Hepatocyte (in vitro differentiated cells): ENCODE data around the gene CX3CL1.

ENCODE experiments used
- EZH2 ChIP-seq: fragments of 200-600 bp; sonication (generic); IDR thresholded peaks from 2 replicates; pipeline ENCODE4 v1.6.1; 2016; ENCODE audit warnings: antibody characterized with exemption, mild to moderate bottlenecking, borderline replicate concordance
- TF ChIP-seq, protein P1 (sequence below): fragments of 200-600 bp; sonication (generic); IDR thresholded peaks from 2 replicates; pipeline ENCODE4 v1.5.1; 2016; ENCODE audit warnings: antibody characterized with exemption, mild to moderate bottlenecking; ENCODE audit not compliant: poor library complexity

DNA sequence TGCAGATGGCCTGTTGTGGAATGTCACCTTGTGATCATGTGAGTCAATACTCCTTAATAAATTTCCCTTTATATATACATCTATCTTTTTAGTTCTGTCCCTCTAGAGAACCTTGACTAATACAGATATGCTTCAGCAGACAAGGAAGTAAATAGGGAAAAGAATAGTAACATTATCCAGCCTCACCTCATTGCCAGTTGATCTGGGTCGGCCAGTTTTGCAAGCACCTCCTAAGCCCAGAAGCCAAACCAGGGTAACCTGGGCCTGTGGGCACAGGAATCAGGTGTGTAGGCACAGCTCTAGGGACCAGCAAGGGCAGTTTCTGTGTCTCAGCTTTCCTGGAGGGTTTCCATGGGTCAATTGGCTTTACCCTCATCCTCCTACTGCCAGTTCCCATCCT is 20.4 kb downstream of the CX3CL1 start:
- TF ChIP-seq EZH2: no peak
- TF ChIP-seq, protein P1, sequence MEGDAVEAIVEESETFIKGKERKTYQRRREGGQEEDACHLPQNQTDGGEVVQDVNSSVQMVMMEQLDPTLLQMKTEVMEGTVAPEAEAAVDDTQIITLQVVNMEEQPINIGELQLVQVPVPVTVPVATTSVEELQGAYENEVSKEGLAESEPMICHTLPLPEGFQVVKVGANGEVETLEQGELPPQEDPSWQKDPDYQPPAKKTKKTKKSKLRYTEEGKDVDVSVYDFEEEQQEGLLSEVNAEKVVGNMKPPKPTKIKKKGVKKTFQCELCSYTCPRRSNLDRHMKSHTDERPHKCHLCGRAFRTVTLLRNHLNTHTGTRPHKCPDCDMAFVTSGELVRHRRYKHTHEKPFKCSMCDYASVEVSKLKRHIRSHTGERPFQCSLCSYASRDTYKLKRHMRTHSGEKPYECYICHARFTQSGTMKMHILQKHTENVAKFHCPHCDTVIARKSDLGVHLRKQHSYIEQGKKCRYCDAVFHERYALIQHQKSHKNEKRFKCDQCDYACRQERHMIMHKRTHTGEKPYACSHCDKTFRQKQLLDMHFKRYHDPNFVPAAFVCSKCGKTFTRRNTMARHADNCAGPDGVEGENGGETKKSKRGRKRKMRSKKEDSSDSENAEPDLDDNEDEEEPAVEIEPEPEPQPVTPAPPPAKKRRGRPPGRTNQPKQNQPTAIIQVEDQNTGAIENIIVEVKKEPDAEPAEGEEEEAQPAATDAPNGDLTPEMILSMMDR: no peak
